ENCODE data around the gene DHODH. TPM values are rescaled to one million over a fixed set of nuclear protein-coding genes. Genes with fewer than 3 reads are reported as not detected.

Gene DHODH
- total and polyA plus RNA-seq, 2 of the 4 experiments (the other 2 are of a cell fraction), result 3.2 to 4.1 TPM

- no peak overlapping the region for H3K4ac ChIP-seq (ENCODE audit: low read depth, low read length)
- no peak overlapping the region for H4K91ac ChIP-seq (ENCODE audit: insufficient read depth, low read depth, low read length)
- no peak overlapping the region for H3K56ac ChIP-seq (ENCODE audit: extremely low read depth, insufficient read depth, low read length)
- no peaks in the 10 kb centered on the region for H4K20me1 ChIP-seq (ENCODE audit: insufficient read depth, low read length)
- no CpG with 5 or more reads among the region's 2 CpGs for WGBS, 2 experiments (ENCODE audit: extremely low coverage in 2 of 2, insufficient read length in 1 of 2)
- H3K9me1 ChIP-seq (ENCODE audit: insufficient read depth, low read length), result no peaks in the 10 kb centered on the region
- H3K27me3 ChIP-seq (ENCODE audit: control insufficient read depth, insufficient read depth, low read length), result no peaks in the 10 kb centered on the region
- no peak overlapping the region for H2BK120ac ChIP-seq (ENCODE audit: low read depth, low read length)
- H4K5ac ChIP-seq (ENCODE audit: low read depth, low read length), result no peak overlapping the region
- no peak overlapping the region for H4K8ac ChIP-seq (ENCODE audit: low read depth in 2 of 2, low read length in 2 of 2)
- no peak overlapping the region for H2AK5ac ChIP-seq (ENCODE audit: low read depth, low read length)
- H2AFZ ChIP-seq (replicated peaks; ENCODE audit: low read length, poor library complexity), result no peak overlapping the region
- dilution Hi-C loops (cut with HindIII; ENCODE audit: low sequenced_read_pairs, unreplicated experiment) (no loop called here), intact Hi-C loops (cut with micrococcal nuclease) (no loop called here), in situ Hi-C loops (cut with MboI; ENCODE audit: low sequenced_read_pairs) (no loop called here)
- DNase-seq (no peak), ATAC-seq (ENCODE audit: low read depth) (no peak)
- no peak overlapping the region for H2BK20ac ChIP-seq (ENCODE audit: low read depth, low read length)
- H3K18ac ChIP-seq (ENCODE audit: low read depth, low read length), result no peak overlapping the region
- H3K4me3 ChIP-seq (ENCODE audit: insufficient read depth, low read depth, low read length), result no peak overlapping the region
- H2BK5ac ChIP-seq (ENCODE audit: low read depth, low read length, poor library complexity, severe bottlenecking), result no peak overlapping the region
- H3K27ac ChIP-seq (ENCODE audit: insufficient read depth, low read length), result no peak overlapping the region
- H3K23ac ChIP-seq (ENCODE audit: low read depth, low read length), result no peak overlapping the region
- H3K79me1 ChIP-seq (ENCODE audit: low read depth in 1 of 2, low read length in 2 of 2), result no peaks in the 10 kb centered on the region
- no TSS peak for BruUV-seq (replicated peaks)
- no peaks in the 10 kb centered on the region for H3K36me3 ChIP-seq (ENCODE audit: control insufficient read depth, insufficient read depth, low read length)
- H3K14ac ChIP-seq (replicated peaks; ENCODE audit: low read depth, low read length), result no peak overlapping the region
- no peaks in the 10 kb centered on the region for H3K9me3 ChIP-seq (ENCODE audit: control insufficient read depth, insufficient read depth, low read length)
- H3K9ac ChIP-seq (ENCODE audit: low read depth, low read length), result no peak overlapping the region
- POLR2A ChIA-PET (ENCODE audit: unreplicated experiment), result no interaction called here
- CTCF ChIA-PET, result no interaction called here
- H2BK15ac ChIP-seq (ENCODE audit: low read depth, low read length), result no peak overlapping the region
- no peak for TF ChIP-seq POLR2A (IDR thresholded peaks at IDR 0.05; ENCODE audit: low read depth, low read length)
- TF ChIP-seq, protein P1, sequence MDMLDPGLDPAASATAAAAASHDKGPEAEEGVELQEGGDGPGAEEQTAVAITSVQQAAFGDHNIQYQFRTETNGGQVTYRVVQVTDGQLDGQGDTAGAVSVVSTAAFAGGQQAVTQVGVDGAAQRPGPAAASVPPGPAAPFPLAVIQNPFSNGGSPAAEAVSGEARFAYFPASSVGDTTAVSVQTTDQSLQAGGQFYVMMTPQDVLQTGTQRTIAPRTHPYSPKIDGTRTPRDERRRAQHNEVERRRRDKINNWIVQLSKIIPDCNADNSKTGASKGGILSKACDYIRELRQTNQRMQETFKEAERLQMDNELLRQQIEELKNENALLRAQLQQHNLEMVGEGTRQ (IDR thresholded peaks at IDR 0.05; ENCODE audit: low read depth, low read length), result no peak
- no peak for TF ChIP-seq RAD21 (IDR thresholded peaks at IDR 0.05; ENCODE audit: low read length)
- no peak for TF ChIP-seq BHLHE40 (IDR thresholded peaks at IDR 0.05; ENCODE audit: low read depth, low read length)
- TF ChIP-seq MAFK (IDR thresholded peaks at IDR 0.05; ENCODE audit: low read depth, low read length), result no peak
- no peak for TF ChIP-seq RFX5 (IDR thresholded peaks at IDR 0.05; ENCODE audit: low read depth, low read length)
- no peak for TF ChIP-seq CEBPB (IDR thresholded peaks at IDR 0.05; ENCODE audit: low read depth, low read length)
- no peak for TF ChIP-seq MXI1 (IDR thresholded peaks at IDR 0.05; ENCODE audit: borderline replicate concordance, low read depth, low read length)
- no peak for TF ChIP-seq MAZ (IDR thresholded peaks at IDR 0.05; ENCODE audit: borderline replicate concordance, low read depth, low read length)
- TF ChIP-seq NFE2L2 (IDR thresholded peaks at IDR 0.05; ENCODE audit: low read depth, low read length), result no peak
- TF ChIP-seq, protein P2, sequence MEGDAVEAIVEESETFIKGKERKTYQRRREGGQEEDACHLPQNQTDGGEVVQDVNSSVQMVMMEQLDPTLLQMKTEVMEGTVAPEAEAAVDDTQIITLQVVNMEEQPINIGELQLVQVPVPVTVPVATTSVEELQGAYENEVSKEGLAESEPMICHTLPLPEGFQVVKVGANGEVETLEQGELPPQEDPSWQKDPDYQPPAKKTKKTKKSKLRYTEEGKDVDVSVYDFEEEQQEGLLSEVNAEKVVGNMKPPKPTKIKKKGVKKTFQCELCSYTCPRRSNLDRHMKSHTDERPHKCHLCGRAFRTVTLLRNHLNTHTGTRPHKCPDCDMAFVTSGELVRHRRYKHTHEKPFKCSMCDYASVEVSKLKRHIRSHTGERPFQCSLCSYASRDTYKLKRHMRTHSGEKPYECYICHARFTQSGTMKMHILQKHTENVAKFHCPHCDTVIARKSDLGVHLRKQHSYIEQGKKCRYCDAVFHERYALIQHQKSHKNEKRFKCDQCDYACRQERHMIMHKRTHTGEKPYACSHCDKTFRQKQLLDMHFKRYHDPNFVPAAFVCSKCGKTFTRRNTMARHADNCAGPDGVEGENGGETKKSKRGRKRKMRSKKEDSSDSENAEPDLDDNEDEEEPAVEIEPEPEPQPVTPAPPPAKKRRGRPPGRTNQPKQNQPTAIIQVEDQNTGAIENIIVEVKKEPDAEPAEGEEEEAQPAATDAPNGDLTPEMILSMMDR (conservative IDR thresholded peaks at IDR 0.05; ENCODE audit: low read depth, low read length), result no peak
- TF ChIP-seq CHD1 (IDR thresholded peaks at IDR 0.05; ENCODE audit: low read depth, low read length), result no peak
- H3K4me2 ChIP-seq (ENCODE audit: low read depth, low read length), result no peak overlapping the region
- H3K4me1 ChIP-seq (ENCODE audit: control insufficient read depth, insufficient read depth, low read length), result no peaks in the 10 kb centered on the region
- H2AK9ac ChIP-seq (replicated peaks; ENCODE audit: low read depth, low read length, poor library complexity), result no peak overlapping the region
Measured at GRCh38 chr16:72042157-72042660, 33.7 kb downstream of the DHODH start.
